Measurements from ENCODE around the gene LYZL4. TPM values are rescaled to one million over a fixed set of nuclear protein-coding genes. Genes with fewer than 3 reads are reported as not detected.
A peak's percentile ranks its signal among the peaks of the same experiment; 100 is the strongest.

Gene LYZL4
- total and polyA plus RNA-seq, 2 donors (not counting 1 experiment from before 2014, with no cell fraction given) = not detected

GRCh38 chr3:42443819-42444436, 33.5 kb upstream of the LYZL4 start:
- no peak overlapping the region for H3K27ac ChIP-seq (ENCODE audit: low read length in 2 of 2)
- Mint-ChIP-seq H3K4me3 (no peak overlapping the region), H3K4me1 (no peaks in the 10 kb centered on the region), H3K27me3 (peaks cover 13% of the 10 kb centered on the region), H3K9me3 (ENCODE audit: insufficient read depth) (no peaks in the 10 kb centered on the region), H3K27ac (no peak overlapping the region)
- H3K79me2 ChIP-seq (ENCODE audit: control insufficient read depth, insufficient read depth, low read length) = no peaks in the 10 kb centered on the region
- H3K4me3 ChIP-seq (ENCODE audit: control extremely low read depth in 1 of 5, extremely low read depth in 1 of 5, insufficient read depth in 1 of 5, low read depth in 2 of 5, low read length in 4 of 5) = no peak overlapping the region
- ATAC-seq (ENCODE audit: low read depth) (peak; percentile 80), DNase-seq (peak; percentile 73)
- WGBS (ENCODE audit: insufficient coverage) = 29% methylated on average over 2 of the region's 9 CpGs
- H3K27me3 ChIP-seq (replicated peaks in 1 of 4; ENCODE audit: control extremely low read depth in 1 of 4, control insufficient read depth in 3 of 4, insufficient read depth in 4 of 4, low read length in 3 of 4) = peaks cover 0 to 6% (median 5%) of the 10 kb centered on the region in 4 experiments
- no peak overlapping the region for H3K9ac ChIP-seq (ENCODE audit: low read length)
- CTCF ChIA-PET = interaction anchor here (0.6 to 2.2 kb wide), 24 partner anchors 8 to 1863 kb away, joined by 3 to 28 read pairs (median 4); partner anchors contain the start of gene VIPR1
- TF ChIP-seq, protein P1, sequence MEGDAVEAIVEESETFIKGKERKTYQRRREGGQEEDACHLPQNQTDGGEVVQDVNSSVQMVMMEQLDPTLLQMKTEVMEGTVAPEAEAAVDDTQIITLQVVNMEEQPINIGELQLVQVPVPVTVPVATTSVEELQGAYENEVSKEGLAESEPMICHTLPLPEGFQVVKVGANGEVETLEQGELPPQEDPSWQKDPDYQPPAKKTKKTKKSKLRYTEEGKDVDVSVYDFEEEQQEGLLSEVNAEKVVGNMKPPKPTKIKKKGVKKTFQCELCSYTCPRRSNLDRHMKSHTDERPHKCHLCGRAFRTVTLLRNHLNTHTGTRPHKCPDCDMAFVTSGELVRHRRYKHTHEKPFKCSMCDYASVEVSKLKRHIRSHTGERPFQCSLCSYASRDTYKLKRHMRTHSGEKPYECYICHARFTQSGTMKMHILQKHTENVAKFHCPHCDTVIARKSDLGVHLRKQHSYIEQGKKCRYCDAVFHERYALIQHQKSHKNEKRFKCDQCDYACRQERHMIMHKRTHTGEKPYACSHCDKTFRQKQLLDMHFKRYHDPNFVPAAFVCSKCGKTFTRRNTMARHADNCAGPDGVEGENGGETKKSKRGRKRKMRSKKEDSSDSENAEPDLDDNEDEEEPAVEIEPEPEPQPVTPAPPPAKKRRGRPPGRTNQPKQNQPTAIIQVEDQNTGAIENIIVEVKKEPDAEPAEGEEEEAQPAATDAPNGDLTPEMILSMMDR (IDR thresholded peaks at IDR 0.05) = peak; percentile 95
- no peak for TF ChIP-seq EZH2 (IDR thresholded peaks at IDR 0.05; ENCODE audit: borderline replicate concordance, insufficient read depth, low read depth, low read length, poor library complexity, severe bottlenecking)
- no peaks in the 10 kb centered on the region for H3K36me3 ChIP-seq (replicated peaks in 1 of 2; ENCODE audit: control extremely low read depth in 1 of 2, control insufficient read depth in 1 of 2, extremely low read depth in 1 of 2, insufficient read depth in 2 of 2, low read length in 1 of 2)
- intact Hi-C loops (cut with micrococcal nuclease) = loop anchor here (1.0 to 5.0 kb wide), 3 partner anchors 47 to 327 kb away; no protein-coding TSS in a partner anchor
- H3K4me1 ChIP-seq (ENCODE audit: control insufficient read depth in 2 of 2, insufficient read depth in 2 of 2, low read length in 2 of 2) = no peaks in the 10 kb centered on the region
- H2AFZ ChIP-seq (ENCODE audit: insufficient read depth, low read depth, low read length, poor library complexity, severe bottlenecking) = no peak overlapping the region
- H3K4me2 ChIP-seq (replicated peaks; ENCODE audit: low read depth, low read length, poor library complexity, severe bottlenecking) = no peak overlapping the region
- POLR2A ChIA-PET = no interaction called here
- no peaks in the 10 kb centered on the region for H4K20me1 ChIP-seq (ENCODE audit: control insufficient read depth, insufficient read depth, low read length, poor library complexity, severe bottlenecking)
- H3K9me3 ChIP-seq (ENCODE audit: control extremely low read depth in 1 of 3, control insufficient read depth in 2 of 3, insufficient read depth in 1 of 3, low read length in 2 of 3) = no peaks in the 10 kb centered on the region

DNA sequence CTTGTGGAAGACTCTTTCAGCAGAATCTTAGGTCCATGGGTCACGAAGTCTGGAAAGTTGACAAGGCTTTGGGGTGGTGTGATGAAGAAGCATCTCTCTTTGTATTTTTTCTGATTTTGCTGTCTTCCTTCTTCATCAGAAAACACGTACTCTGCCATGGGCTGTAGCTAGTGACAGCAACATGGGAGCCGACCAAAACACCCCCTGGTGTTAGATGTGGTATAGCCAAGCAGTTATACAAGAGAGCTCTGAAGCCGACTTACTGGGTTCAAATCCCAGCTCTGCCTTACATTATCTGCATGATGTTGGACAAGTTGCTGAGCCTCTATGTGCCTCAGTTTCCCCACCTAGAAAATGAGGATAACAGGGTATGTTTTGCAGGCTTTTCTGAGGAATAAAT, 32.9 kb upstream of the LYZL4 start:
- H3K36me3 ChIP-seq (replicated peaks in 1 of 2; ENCODE audit: control extremely low read depth in 1 of 2, control insufficient read depth in 1 of 2, extremely low read depth in 1 of 2, insufficient read depth in 2 of 2, low read length in 1 of 2) = no peaks in the 10 kb centered on the region
- no peak overlapping the region for H3K9ac ChIP-seq (ENCODE audit: low read length)
- H3K79me2 ChIP-seq (ENCODE audit: control insufficient read depth, insufficient read depth, low read length) = no peaks in the 10 kb centered on the region
- H3K4me2 ChIP-seq (replicated peaks; ENCODE audit: low read depth, low read length, poor library complexity, severe bottlenecking) = no peak overlapping the region
- H3K9me3 ChIP-seq (ENCODE audit: control extremely low read depth in 1 of 3, control insufficient read depth in 2 of 3, insufficient read depth in 1 of 3, low read length in 2 of 3) = no peaks in the 10 kb centered on the region
- no peak overlapping the region for H2AFZ ChIP-seq (ENCODE audit: insufficient read depth, low read depth, low read length, poor library complexity, severe bottlenecking)
- POLR2A ChIA-PET = no interaction called here
- Mint-ChIP-seq H3K4me1 (no peaks in the 10 kb centered on the region), H3K27ac (no peak overlapping the region), H3K9me3 (ENCODE audit: insufficient read depth) (no peaks in the 10 kb centered on the region), H3K27me3 (peaks cover 13% of the 10 kb centered on the region), H3K4me3 (no peak overlapping the region)
- CTCF ChIA-PET = interaction anchor here (0.6 to 2.2 kb wide), 25 partner anchors 8 to 1863 kb away, joined by 3 to 28 read pairs (median 4); partner anchors contain the start of gene VIPR1
- H3K4me3 ChIP-seq (ENCODE audit: control extremely low read depth in 1 of 5, extremely low read depth in 1 of 5, insufficient read depth in 1 of 5, low read depth in 2 of 5, low read length in 4 of 5) = no peak overlapping the region
- WGBS (ENCODE audit: insufficient coverage) = 64% methylated on average over 4 of the region's 4 CpGs
- intact Hi-C loops (cut with micrococcal nuclease) = loop anchor here (1.0 to 5.0 kb wide), 3 partner anchors 48 to 326 kb away; no protein-coding TSS in a partner anchor
- H3K4me1 ChIP-seq (ENCODE audit: control insufficient read depth in 2 of 2, insufficient read depth in 2 of 2, low read length in 2 of 2) = no peaks in the 10 kb centered on the region
- no peaks in the 10 kb centered on the region for H4K20me1 ChIP-seq (ENCODE audit: control insufficient read depth, insufficient read depth, low read length, poor library complexity, severe bottlenecking)
- no peak for ATAC-seq (ENCODE audit: low read depth)
- no peak overlapping the region for H3K27ac ChIP-seq (ENCODE audit: low read length in 2 of 2)
- peaks cover 0 to 6% (median 5%) of the 10 kb centered on the region in 4 experiments for H3K27me3 ChIP-seq (replicated peaks in 1 of 4; ENCODE audit: control extremely low read depth in 1 of 4, control insufficient read depth in 3 of 4, insufficient read depth in 4 of 4, low read length in 3 of 4)
- no peak for DNase-seq
- TF ChIP-seq, protein P1 (IDR thresholded peaks at IDR 0.05) = no peak
- no peak for TF ChIP-seq EZH2 (IDR thresholded peaks at IDR 0.05; ENCODE audit: borderline replicate concordance, insufficient read depth, low read depth, low read length, poor library complexity, severe bottlenecking)

Measured in B cell (primary cell).